Lower leg skin (tissue), 3 donors: ENCODE measurements around the gene AMOT.

Experiments
- CTCF ChIP-seq, 3 donors: fragments of 450-650 bp; IDR thresholded peaks; one replicate each; pipeline ENCODE4 v1.5.1; 2016; ENCODE audit warnings: antibody characterized with exemption in 3 of 3, mild to moderate bottlenecking in 3 of 3, moderate library complexity in 2 of 3
- POLR2A ChIP-seq, 2 donors: fragments of 450-650 bp; IDR thresholded peaks; one replicate each; pipeline ENCODE4 v1.6.1; 2016 to 2017; ENCODE audit warnings: antibody characterized with exemption in 2 of 2, mild to moderate bottlenecking in 1 of 2, moderate library complexity in 1 of 2

- no peak for TF ChIP-seq CTCF (IDR thresholded peaks at IDR 0.05)
- TF ChIP-seq POLR2A (IDR thresholded peaks at IDR 0.05) = no peak
These were observed 20.8 kb downstream of the AMOT start for GRCh38 chrX:112819813-112820212.
